H9 (cell line): ENCODE results near the gene TMEM44. TPM values are rescaled to one million over a fixed set of nuclear protein-coding genes. Genes with fewer than 3 reads are reported as not detected.

Experiments
- DNase-seq: peaks from one replicate; pipeline ENCODE4 v3.0.0-alpha.2; 2017
- H2AFZ ChIP-seq: one replicate; pipeline ENCODE4 v1.6.1; 2013; ENCODE audit warnings: mild to moderate bottlenecking, low read length, control low read depth, moderate library complexity
- H2AK5ac ChIP-seq: 2 replicates; pipeline ENCODE4 v1.6.1; 2013; ENCODE audit warnings: low read length, control low read depth, mixed read lengths; ENCODE audit not compliant: insufficient read length
- H2BK120ac ChIP-seq: one replicate; pipeline ENCODE4 v1.6.1; 2013; ENCODE audit warnings: low read depth, mild to moderate bottlenecking, low read length, control low read depth, inconsistent platforms; ENCODE audit not compliant: poor library complexity, severe bottlenecking
- H2BK12ac ChIP-seq: 2 replicates; pipeline ENCODE4 v1.6.1; 2013; ENCODE audit warnings: low read length, control low read depth, mixed read lengths, low read depth; ENCODE audit not compliant: insufficient read length
- H2BK15ac ChIP-seq: 2 replicates; pipeline ENCODE4 v1.6.1; 2013; ENCODE audit warnings: low read depth, low read length, control low read depth
- H2BK20ac ChIP-seq: one replicate; pipeline ENCODE4 v1.6.1; 2013; ENCODE audit warnings: low read depth, mild to moderate bottlenecking, low read length, control low read depth, inconsistent platforms; ENCODE audit not compliant: poor library complexity, severe bottlenecking
- H2BK5ac ChIP-seq: 2 replicates; pipeline ENCODE4 v1.6.1; 2013; ENCODE audit warnings: low read length, control low read depth, mixed read lengths; ENCODE audit not compliant: insufficient read length
- H3K14ac ChIP-seq: 2 replicates; pipeline ENCODE4 v1.6.1; 2013; ENCODE audit warnings: low read length, control low read depth; ENCODE audit not compliant: insufficient read depth
- H3K18ac ChIP-seq: 2 replicates; pipeline ENCODE4 v1.6.1; 2013; ENCODE audit warnings: low read depth, mild to moderate bottlenecking, mixed read lengths, low read length, control low read depth; ENCODE audit not compliant: insufficient read length
- H3K23ac ChIP-seq: 2 replicates; pipeline ENCODE4 v1.6.1; 2013; ENCODE audit warnings: low read length, control low read depth, mixed read lengths, low read depth; ENCODE audit not compliant: insufficient read length
- H3K23me2 ChIP-seq: 2 replicates; pipeline ENCODE4 v1.6.1; 2013; ENCODE audit warnings: low read depth, mild to moderate bottlenecking, mixed read lengths, low read length, control low read depth; ENCODE audit not compliant: insufficient read length, poor library complexity, severe bottlenecking
- H3K27ac ChIP-seq: 2 replicates; pipeline ENCODE4 v1.5.1; 2013; ENCODE audit warnings: low read length, control low read depth, mixed read lengths, low read depth; ENCODE audit not compliant: insufficient read length
- H3K27me3 ChIP-seq: 2 replicates; pipeline ENCODE4 v1.6.1; 2013; ENCODE audit warnings: low read length, control low read depth, inconsistent platforms; ENCODE audit not compliant: insufficient read depth
- H3K4ac ChIP-seq: 2 replicates; pipeline ENCODE4 v1.6.1; 2013; ENCODE audit warnings: low read depth, mild to moderate bottlenecking, control low read depth, inconsistent platforms, low read length, moderate library complexity
- H3K4me1 ChIP-seq: 2 replicates; pipeline ENCODE4 v1.6.1; 2013; ENCODE audit warnings: low read length, control low read depth, inconsistent platforms; ENCODE audit not compliant: insufficient read depth
- H3K4me2 ChIP-seq: 2 replicates; pipeline ENCODE4 v1.6.1; 2013; ENCODE audit warnings: low read length, control low read depth, mixed read lengths; ENCODE audit not compliant: insufficient read length, insufficient read depth
- H3K56ac ChIP-seq: 2 replicates; pipeline ENCODE4 v1.6.1; 2013; ENCODE audit warnings: low read depth, mild to moderate bottlenecking, mixed read lengths, low read length, control low read depth; ENCODE audit not compliant: insufficient read length
- H3K79me1 ChIP-seq: 2 replicates; pipeline ENCODE4 v1.6.1; 2013; ENCODE audit warnings: low read depth, mild to moderate bottlenecking, moderate library complexity, low read length, control low read depth, inconsistent platforms; ENCODE audit not compliant: insufficient read depth, poor library complexity, severe bottlenecking
- H3K79me2 ChIP-seq: 2 replicates; pipeline ENCODE4 v1.6.1; 2013; ENCODE audit warnings: low read length, control low read depth, inconsistent platforms; ENCODE audit not compliant: insufficient read depth
- H3K9ac ChIP-seq: 2 replicates; pipeline ENCODE4 v1.6.1; 2013; ENCODE audit warnings: low read length, control low read depth, mixed read lengths; ENCODE audit not compliant: insufficient read length; ENCODE audit errors: extremely low read depth
- H3K9me3 ChIP-seq: one replicate; pipeline ENCODE4 v1.6.1; 2013; ENCODE audit warnings: low read depth, low read length, inconsistent platforms; ENCODE audit not compliant: control insufficient read depth
- H3T11ph ChIP-seq: one replicate; pipeline ENCODE4 v1.6.1; 2013; ENCODE audit warnings: mild to moderate bottlenecking, low read length, control low read depth, inconsistent platforms
- H4K20me1 ChIP-seq: one replicate; pipeline ENCODE4 v1.6.1; 2013; ENCODE audit not compliant: control insufficient read depth, insufficient read length, insufficient read depth
- H4K5ac ChIP-seq: 2 replicates; pipeline ENCODE4 v1.6.1; 2013; ENCODE audit warnings: low read depth, mild to moderate bottlenecking, mixed read lengths, low read length, control low read depth; ENCODE audit not compliant: insufficient read length
- H4K8ac ChIP-seq: replicated peaks from 2 replicates; pipeline ENCODE4 v1.6.1; 2013; ENCODE audit warnings: low read length, control low read depth, mixed read lengths, low read depth; ENCODE audit not compliant: insufficient read length
- H4K91ac ChIP-seq: 2 replicates; pipeline ENCODE4 v1.6.1; 2013; ENCODE audit warnings: low read depth, mild to moderate bottlenecking, moderate library complexity, mixed read lengths, low read length, control low read depth; ENCODE audit not compliant: insufficient read length
- H3K27ac Mint-ChIP-seq, 3 experiments: 2 replicates in 2 of 3; 3 replicates in 1 of 3; pipeline ENCODE4 v1.8.0; 2020 to 2021; ENCODE audit warnings: mixed read lengths in 3 of 3, mild to moderate bottlenecking in 1 of 3, moderate library complexity in 1 of 3
- H3K27me3 Mint-ChIP-seq: 2 replicates; pipeline ENCODE4 v1.8.0; 2021; ENCODE audit warnings: low read depth, mild to moderate bottlenecking, moderate library complexity, mixed read lengths
- H3K36me3 Mint-ChIP-seq, 3 experiments: 2 replicates in 2 of 3; 3 replicates in 1 of 3; pipeline ENCODE4 v1.8.0; 2020 to 2021; ENCODE audit warnings: low read depth in 3 of 3, mixed read lengths in 3 of 3; ENCODE audit not compliant: insufficient read depth in 1 of 3
- H3K4me1 Mint-ChIP-seq, 2 experiments: 2 replicates each; pipeline ENCODE4 v1.8.0; 2020; ENCODE audit warnings: mixed read lengths in 2 of 2
- H3K4me3 Mint-ChIP-seq, 2 experiments: 2 replicates in 1 of 2; 3 replicates in 1 of 2; pipeline ENCODE4 v1.8.0; 2020 to 2021; ENCODE audit warnings: mild to moderate bottlenecking in 2 of 2, mixed read lengths in 2 of 2, moderate library complexity in 1 of 2
- H3K9me3 Mint-ChIP-seq, 2 experiments: 2 replicates in 1 of 2; 3 replicates in 1 of 2; pipeline ENCODE4 v1.8.0; 2020; ENCODE audit warnings: mild to moderate bottlenecking in 2 of 2, mixed read lengths in 2 of 2, moderate library complexity in 1 of 2
- CTCF ChIP-seq: fragments of 200-600 bp; sonication (generic); conservative IDR thresholded peaks from 3 replicates; pipeline ENCODE4 v1.8.0; 2021; ENCODE audit warnings: antibody characterized with exemption, mild to moderate bottlenecking
- WGBS: extraction: QIAGEN DNeasy Blood & Tissue Kit; methylation state at CpG from one replicate; pipeline ENCODE4 v1.1.7; 2013; ENCODE audit warnings: missing lambda C conversion rate, low lambda C conversion rate, mixed read lengths; ENCODE audit not compliant: insufficient read length; ENCODE audit errors: extremely low coverage; 5-methylcytosine and 5-hydroxymethylcytosine counted together
- total RNA-seq: library from RNA; stranded (reverse); gene quantifications from 2 replicates; pipeline ENCODE4 v1.2.1, GENCODE V29; 2021

TMEM44 gene
- total RNA-seq, 1 experiment from 2014 or later, result 19.8 TPM

- H3K27me3 ChIP-seq, result no peaks in the 10 kb centered on the region
- Mint-ChIP-seq H3K27ac (no peak overlapping the region; a peak in 1 of 7 replicates), H3K4me3 (no peak overlapping the region), H3K27me3 (no peaks in the 10 kb centered on the region; the same call in 1 of the 2 replicates), H3K4me1 (peaks cover 27 to 30% of the 10 kb centered on the region in 2 experiments), H3K9me3 (no peaks in the 10 kb centered on the region), H3K36me3 (no peaks in the 10 kb centered on the region)
- no peak overlapping the region for H2BK12ac ChIP-seq
- no peak overlapping the region for H3K4ac ChIP-seq
- H4K8ac ChIP-seq, result no peak overlapping the region
- no peak overlapping the region for H3K23ac ChIP-seq
- H3K4me2 ChIP-seq, result no peak overlapping the region
- no peak overlapping the region for H2BK120ac ChIP-seq
- H3K23me2 ChIP-seq, result no peaks in the 10 kb centered on the region
- no peak overlapping the region for H4K91ac ChIP-seq
- no peaks in the 10 kb centered on the region for H3K79me1 ChIP-seq
- no peak overlapping the region for H3K27ac ChIP-seq
- H2BK5ac ChIP-seq, result no peak overlapping the region
- H2AK5ac ChIP-seq, result no peak overlapping the region
- H4K20me1 ChIP-seq, result no peaks in the 10 kb centered on the region
- H3K14ac ChIP-seq, result no peak overlapping the region
- no peak overlapping the region for H3K56ac ChIP-seq
- H2BK15ac ChIP-seq, result no peak overlapping the region
- no peak overlapping the region for H2AFZ ChIP-seq
- no peak overlapping the region for H3T11ph ChIP-seq
- H3K9ac ChIP-seq, result no peak overlapping the region
- H3K79me2 ChIP-seq, result no peaks in the 10 kb centered on the region
- no peak overlapping the region for H4K5ac ChIP-seq
- no peaks in the 10 kb centered on the region for H3K9me3 ChIP-seq
- DNase-seq, result no peak
- no peak for TF ChIP-seq CTCF
- H3K4me1 ChIP-seq, result peaks cover 8% of the 10 kb centered on the region; the same call in 1 of the 2 replicates
- no peak overlapping the region for H3K18ac ChIP-seq
- H2BK20ac ChIP-seq, result no peak overlapping the region
- no CpG with 5 or more reads among the region's 15 CpGs for WGBS
Measured at GRCh38 chr3:194555175-194556062, 77.8 kb downstream of the TMEM44 start.
